Activated naive CD8-positive, alpha-beta T cell treated with anti-CD3 and anti-CD28 coated beads for 36 hours (primary cell): ENCODE results near the gene PPP1R2C. TPM values are rescaled to one million over a fixed set of nuclear protein-coding genes. Genes with fewer than 3 reads are reported as not detected.
A peak's percentile ranks its signal among the peaks of the same experiment; 100 is the strongest.

ENCODE experiments used
- DNase-seq: peaks from one replicate; pipeline ENCODE4 v3.0.0; 2021
- H3K27ac Mint-ChIP-seq: one replicate; pipeline ENCODE4 v1.8.0; 2022; ENCODE audit warnings: mild to moderate bottlenecking, moderate library complexity, mixed read lengths
- H3K27me3 Mint-ChIP-seq: one replicate; pipeline ENCODE4 v1.8.0; 2022; ENCODE audit warnings: mild to moderate bottlenecking, mixed read lengths
- H3K36me3 Mint-ChIP-seq: one replicate; pipeline ENCODE4 v1.8.0; 2021; ENCODE audit warnings: mild to moderate bottlenecking, mixed read lengths
- H3K4me1 Mint-ChIP-seq: one replicate; pipeline ENCODE4 v1.8.0; 2021; ENCODE audit warnings: mixed read lengths
- H3K4me3 Mint-ChIP-seq: one replicate; pipeline ENCODE4 v1.8.0; 2022; ENCODE audit warnings: mild to moderate bottlenecking, moderate library complexity, mixed read lengths
- H3K9me3 Mint-ChIP-seq: one replicate; pipeline ENCODE4 v1.8.0; 2022; ENCODE audit warnings: mixed read lengths
- total RNA-seq, 2 experiments: library from RNA; stranded (reverse); gene quantifications; one replicate each; pipeline ENCODE4 v1.2.3, GENCODE V29; 2021

Gene PPP1R2C
- total RNA-seq, 2 experiments from 2014 or later, result not detected

GRCh38 chrX:42770566-42770965 is 7.4 kb downstream of the PPP1R2C start:
- DNase-seq, result no peak
- Mint-ChIP-seq H3K36me3 (no peaks in the 10 kb centered on the region), H3K4me1 (no peaks in the 10 kb centered on the region), H3K9me3 (no peaks in the 10 kb centered on the region), H3K27ac (no peak overlapping the region), H3K27me3 (no peaks in the 10 kb centered on the region), H3K4me3 (no peak overlapping the region)

GRCh38 chrX:42759881-42760280 is 18.1 kb downstream of the PPP1R2C start:
- DNase-seq, result no peak
- Mint-ChIP-seq H3K27ac (no peak overlapping the region), H3K4me1 (peaks cover 2% of the 10 kb centered on the region), H3K36me3 (no peaks in the 10 kb centered on the region), H3K27me3 (no peaks in the 10 kb centered on the region), H3K4me3 (no peak overlapping the region), H3K9me3 (peaks cover 1% of the 10 kb centered on the region)

GRCh38 chrX:42755815-42756214 is 22.1 kb downstream of the PPP1R2C start:
- Mint-ChIP-seq H3K4me3 (no peak overlapping the region), H3K36me3 (no peaks in the 10 kb centered on the region), H3K9me3 (no peaks in the 10 kb centered on the region), H3K27ac (no peak overlapping the region), H3K27me3 (no peaks in the 10 kb centered on the region), H3K4me1 (peaks cover 2% of the 10 kb centered on the region)
- DNase-seq, result no peak

GRCh38 chrX:42754603-42755002 is 23.4 kb downstream of the PPP1R2C start:
- no peaks in the 10 kb centered on the region for H3K27me3 Mint-ChIP-seq
- H3K36me3 Mint-ChIP-seq, result no peaks in the 10 kb centered on the region
- H3K4me3 Mint-ChIP-seq, result no peak overlapping the region
- no peaks in the 10 kb centered on the region for H3K9me3 Mint-ChIP-seq
- DNase-seq, result no peak
- H3K27ac Mint-ChIP-seq, result no peak overlapping the region
- H3K4me1 Mint-ChIP-seq, result peaks cover 2% of the 10 kb centered on the region

GRCh38 chrX:42754115-42754514 is 23.8 kb downstream of the PPP1R2C start:
- Mint-ChIP-seq H3K9me3 (no peaks in the 10 kb centered on the region), H3K4me3 (no peak overlapping the region), H3K27ac (no peak overlapping the region), H3K36me3 (no peaks in the 10 kb centered on the region), H3K4me1 (peaks cover 2% of the 10 kb centered on the region), H3K27me3 (no peaks in the 10 kb centered on the region)
- DNase-seq, result no peak

- Mint-ChIP-seq H3K4me3 (no peak overlapping the region), H3K4me1 (peaks cover 2% of the 10 kb centered on the region)
Measured at GRCh38 chrX:42752730-42753129, 25.2 kb downstream of the PPP1R2C start.

GRCh38 chrX:42751573-42751972 is 26.4 kb downstream of the PPP1R2C start:
- Mint-ChIP-seq H3K27me3 (no peaks in the 10 kb centered on the region), H3K9me3 (peaks cover 1% of the 10 kb centered on the region), H3K4me3 (no peak overlapping the region), H3K27ac (no peak overlapping the region), H3K4me1 (peaks cover 2% of the 10 kb centered on the region), H3K36me3 (no peaks in the 10 kb centered on the region)
- DNase-seq, result no peak

More at GRCh38 chrX:42752730-42753129, 25.2 kb downstream of the PPP1R2C start:
- Mint-ChIP-seq H3K36me3 (no peaks in the 10 kb centered on the region), H3K27ac (no peak overlapping the region), H3K9me3 (no peaks in the 10 kb centered on the region), H3K27me3 (no peaks in the 10 kb centered on the region)
- no peak for DNase-seq

GRCh38 chrX:42748067-42748850 is 29.7 kb downstream of the PPP1R2C start:
- Mint-ChIP-seq H3K27me3 (no peaks in the 10 kb centered on the region), H3K4me3 (no peak overlapping the region), H3K9me3 (peaks cover 1% of the 10 kb centered on the region), H3K4me1 (no peaks in the 10 kb centered on the region), H3K27ac (no peak overlapping the region), H3K36me3 (no peaks in the 10 kb centered on the region)
- no peak for DNase-seq

- Mint-ChIP-seq H3K9me3 (peaks cover 1% of the 10 kb centered on the region), H3K4me3 (no peak overlapping the region), H3K4me1 (no peaks in the 10 kb centered on the region), H3K36me3 (no peaks in the 10 kb centered on the region), H3K27ac (no peak overlapping the region), H3K27me3 (no peaks in the 10 kb centered on the region)
- no peak for DNase-seq
Measured at GRCh38 chrX:42746606-42747005, 31.4 kb downstream of the PPP1R2C start.

- peaks cover 7% of the 10 kb centered on the region for H3K4me1 Mint-ChIP-seq
- DNase-seq, result no peak
- no peak overlapping the region for H3K4me3 Mint-ChIP-seq
- H3K9me3 Mint-ChIP-seq, result no peaks in the 10 kb centered on the region
- H3K36me3 Mint-ChIP-seq, result no peaks in the 10 kb centered on the region
- no peaks in the 10 kb centered on the region for H3K27me3 Mint-ChIP-seq
- no peak overlapping the region for H3K27ac Mint-ChIP-seq
Measured at GRCh38 chrX:42740456-42740855, 37.5 kb downstream of the PPP1R2C start.

- no peak for DNase-seq
- Mint-ChIP-seq H3K36me3 (no peaks in the 10 kb centered on the region), H3K27ac (peak overlapping the region; percentile 63), H3K9me3 (no peaks in the 10 kb centered on the region), H3K4me3 (no peak overlapping the region), H3K27me3 (no peaks in the 10 kb centered on the region), H3K4me1 (peaks cover 7% of the 10 kb centered on the region)
Measured at GRCh38 chrX:42739741-42740140, 38.2 kb downstream of the PPP1R2C start.

- no peaks in the 10 kb centered on the region for H3K9me3 Mint-ChIP-seq
- no peak overlapping the region for H3K4me3 Mint-ChIP-seq
- H3K4me1 Mint-ChIP-seq, result peaks cover 7% of the 10 kb centered on the region
- H3K27me3 Mint-ChIP-seq, result no peaks in the 10 kb centered on the region
- H3K36me3 Mint-ChIP-seq, result no peaks in the 10 kb centered on the region
- no peak for DNase-seq
- peak overlapping the region; percentile 63 for H3K27ac Mint-ChIP-seq
Measured at GRCh38 chrX:42739258-42739657, 38.7 kb downstream of the PPP1R2C start.

- H3K4me3 Mint-ChIP-seq, result no peak overlapping the region
Measured at GRCh38 chrX:42738552-42738951, 39.4 kb downstream of the PPP1R2C start.

GRCh38 chrX:42735250-42735649 is 42.7 kb downstream of the PPP1R2C start:
- no peak overlapping the region for H3K4me3 Mint-ChIP-seq
- H3K27me3 Mint-ChIP-seq, result no peaks in the 10 kb centered on the region
- H3K9me3 Mint-ChIP-seq, result no peaks in the 10 kb centered on the region
- no peaks in the 10 kb centered on the region for H3K36me3 Mint-ChIP-seq
- H3K4me1 Mint-ChIP-seq, result peaks cover 7% of the 10 kb centered on the region
- no peak for DNase-seq
- no peak overlapping the region for H3K27ac Mint-ChIP-seq

More at GRCh38 chrX:42738552-42738951, 39.4 kb downstream of the PPP1R2C start:
- DNase-seq, result no peak
- Mint-ChIP-seq H3K27me3 (no peaks in the 10 kb centered on the region), H3K27ac (no peak overlapping the region), H3K9me3 (no peaks in the 10 kb centered on the region), H3K4me1 (peaks cover 7% of the 10 kb centered on the region), H3K36me3 (no peaks in the 10 kb centered on the region)

- no peaks in the 10 kb centered on the region for H3K27me3 Mint-ChIP-seq
- H3K9me3 Mint-ChIP-seq, result peaks cover 1% of the 10 kb centered on the region
- no peak for DNase-seq
- no peak overlapping the region for H3K27ac Mint-ChIP-seq
- no peaks in the 10 kb centered on the region for H3K4me1 Mint-ChIP-seq
- no peaks in the 10 kb centered on the region for H3K36me3 Mint-ChIP-seq
- no peak overlapping the region for H3K4me3 Mint-ChIP-seq
Measured at GRCh38 chrX:42732506-42732905, 45.5 kb downstream of the PPP1R2C start.
